OCI-LY7 (cell line): ENCODE data around the gene RNASE9. TPM values are rescaled to one million over a fixed set of nuclear protein-coding genes. Genes with fewer than 3 reads are reported as not detected.

Source experiments
- BruUV-seq: library from RNA; stranded (reverse); fragments of 400-500 nt; replicated peaks from 2 replicates; lab custom pipeline; 2021; lab: Mats Ljungman, UMichigan
- CTCF ChIA-PET: fragments of 300-600 bp; sonication (Branson Sonifier 250); formaldehyde crosslinking; loops from one replicate; lab custom pipeline; 2022; ENCODE audit warnings: antibody characterized with exemption; ENCODE audit not compliant: unreplicated experiment; lab: Charles Lee
- POLR2A ChIA-PET: fragments of 300-600 bp; sonication (Branson Sonifier 250); formaldehyde crosslinking; loops from one replicate; lab custom pipeline; 2022; ENCODE audit warnings: antibody characterized with exemption; lab: Charles Lee
- DNase-seq: peaks from one replicate; pipeline ENCODE4 v3.0.0-alpha.2; 2015; ENCODE audit warnings: low spot score
- H2AFZ ChIP-seq: fragments of 200-600 bp; sonication (generic), shearing (Covaris generic); 2 replicates; pipeline ENCODE4 v1.6.1; 2014; ENCODE audit warnings: mild to moderate bottlenecking, antibody characterized with exemption, low read length, moderate library complexity
- H3K27ac ChIP-seq: fragments of 200-600 bp; sonication (generic); 2 replicates; pipeline ENCODE4 v1.5.1; 2014; ENCODE audit warnings: mixed run types, low read depth, mild to moderate bottlenecking, moderate library complexity, low read length, inconsistent platforms; ENCODE audit not compliant: poor library complexity, severe bottlenecking
- H3K36me3 ChIP-seq: fragments of 200-600 bp; sonication (generic); 2 replicates; pipeline ENCODE4 v1.6.1; 2014; ENCODE audit warnings: mild to moderate bottlenecking, antibody characterized with exemption, low read length, moderate library complexity, mixed read lengths; ENCODE audit not compliant: insufficient read depth
- H3K4me1 ChIP-seq: fragments of 200-600 bp; sonication (generic); 2 replicates; pipeline ENCODE4 v1.5.1; 2014; ENCODE audit warnings: mild to moderate bottlenecking, low read length; ENCODE audit not compliant: insufficient read depth, poor library complexity, severe bottlenecking
- H3K4me2 ChIP-seq: fragments of 200-600 bp; sonication (generic); 2 replicates; pipeline ENCODE4 v1.6.1; 2014; ENCODE audit warnings: mild to moderate bottlenecking, low read length
- H3K4me3 ChIP-seq: fragments of 200-600 bp; sonication (generic); 2 replicates; pipeline ENCODE4 v1.5.1; 2014; ENCODE audit warnings: mild to moderate bottlenecking, low read depth, low read length; ENCODE audit not compliant: poor library complexity, severe bottlenecking
- H3K79me2 ChIP-seq: fragments of 200-600 bp; sonication (generic); 2 replicates; pipeline ENCODE4 v1.6.1; 2016; ENCODE audit warnings: low read depth, mild to moderate bottlenecking, low read length, moderate library complexity, mixed read lengths; ENCODE audit not compliant: insufficient read depth
- H3K9me2 ChIP-seq: fragments of 200-600 bp; sonication (generic); 2 replicates; pipeline ENCODE4 v1.6.1; 2016; ENCODE audit warnings: mild to moderate bottlenecking, low read length, mixed read lengths; ENCODE audit not compliant: insufficient read depth
- H3K9me3 ChIP-seq: fragments of 200-600 bp; sonication (generic); 2 replicates; pipeline ENCODE4 v1.6.1; 2014; ENCODE audit warnings: mild to moderate bottlenecking, mixed run types, low read length, mixed read lengths
- H4K20me1 ChIP-seq: fragments of 200-600 bp; sonication (generic); 2 replicates; pipeline ENCODE4 v1.6.1; 2014; ENCODE audit warnings: mild to moderate bottlenecking, antibody characterized with exemption, low read length, moderate library complexity, mixed read lengths; ENCODE audit not compliant: insufficient read depth
- CTCF ChIP-seq: fragments of 200-600 bp; sonication (generic); conservative IDR thresholded peaks from 2 replicates; pipeline ENCODE4 v1.5.1; 2014; ENCODE audit warnings: mild to moderate bottlenecking, antibody characterized with exemption, low read length, moderate library complexity, mixed read lengths
- EZH2phosphoT487 ChIP-seq: fragments of 200-600 bp; sonication (generic); IDR thresholded peaks from 2 replicates; pipeline ENCODE4 v1.6.1; 2018; ENCODE audit warnings: low read depth, borderline replicate concordance, mild to moderate bottlenecking, mixed run types, antibody characterized with exemption, low read length, moderate library complexity, mixed read lengths
- intact Hi-C: fragments of 100-400 bp; cut with micrococcal nuclease; formaldehyde crosslinking; loops from one replicate; pipeline ENCODE4 v1.10.0; 2022; ENCODE audit not compliant: unreplicated experiment
- total RNA-seq, 2 experiments: library from RNA; depleted of rRNA in 1 of 2; stranded (reverse); fragments of >200 nt in 1 of 2; shearing (Covaris generic) in 1 of 2; gene quantifications; 2 replicates each; pipeline ENCODE4 v1.2.3, GENCODE V29; 2014 to 2022

Gene RNASE9
- total RNA-seq, 2 experiments from 2014 or later: not detected

GRCh38 chr14:20591235-20591634 lies 30.4 kb upstream of the RNASE9 start, which contains the start of gene RNASE12:
Gene RNASE12 (minus strand): TSS chr14:20591376. CDS start chr14:20590723, 653 bp downstream.
- no peak within 1 kb of the TSS for H3K4me3 ChIP-seq
- no peaks in the 10 kb centered on the region for H3K79me2 ChIP-seq
- H3K27ac ChIP-seq: no peak within 1 kb of the TSS
- no peaks in the 10 kb centered on the region for H3K4me1 ChIP-seq
- no peaks in the 10 kb centered on the region for H3K36me3 ChIP-seq
- H3K9me2 ChIP-seq: no peaks in the 10 kb centered on the region
- TF ChIP-seq CTCF: no peak
- TF ChIP-seq EZH2phosphoT487: no peak
- no peak for DNase-seq
- no peak within 1 kb of the TSS for H2AFZ ChIP-seq
- no peaks in the 10 kb centered on the region for H3K9me3 ChIP-seq
- ChIA-PET POLR2A (interaction anchor here (0.5 kb wide), 1 partner anchor 157 kb away, joined by 4 read pairs; no protein-coding TSS in a partner anchor), CTCF (no interaction called here)
- no peaks in the 10 kb centered on the region for H4K20me1 ChIP-seq
- intact Hi-C loops: no loop called here
- no TSS peak for BruUV-seq
- H3K4me2 ChIP-seq: no peak within 1 kb of the TSS

- no peaks in the 10 kb centered on the region for H3K9me3 ChIP-seq
Measured at GRCh38 chr14:20587489-20588154, 26.8 kb upstream of the RNASE9 start, which contains the start of gene RNASE11. Gene RNASE11 (minus strand): TSS chr14:20588001.

More at GRCh38 chr14:20587489-20588154, 26.8 kb upstream of the RNASE9 start, which contains the start of gene RNASE11:
- CTCF ChIA-PET: no interaction called here
- Histone ChIP-seq H4K20me1 (no peaks in the 10 kb centered on the region), H3K36me3 (no peaks in the 10 kb centered on the region), H2AFZ (no peak within 1 kb of the TSS), H3K79me2 (no peaks in the 10 kb centered on the region), H3K9me2 (no peaks in the 10 kb centered on the region; the same call in 1 of the 2 replicates), H3K4me2 (no peak within 1 kb of the TSS), H3K4me3 (no peak within 1 kb of the TSS), H3K4me1 (no peaks in the 10 kb centered on the region), H3K27ac (no peak within 1 kb of the TSS)
- TF ChIP-seq EZH2phosphoT487 (no peak), CTCF (no peak)
- BruUV-seq: no TSS peak
- no peak for DNase-seq
- intact Hi-C loops: no loop called here
- POLR2A ChIA-PET: interaction anchor here (0.8 kb wide), 1 partner anchor 19 kb away, joined by 3 read pairs; no protein-coding TSS in a partner anchor
